HG02642 (cell line): Measurements from ENCODE around the gene UGDH.

ENCODE experiments used
- ATAC-seq: cut with Tn5 transposase; IDR thresholded peaks from one replicate; pipeline ENCODE4 v1.9.1; 2021; ENCODE audit warnings: mild to moderate bottlenecking; ENCODE audit not compliant: unreplicated experiment, poor library complexity

UGDH gene

DNA sequence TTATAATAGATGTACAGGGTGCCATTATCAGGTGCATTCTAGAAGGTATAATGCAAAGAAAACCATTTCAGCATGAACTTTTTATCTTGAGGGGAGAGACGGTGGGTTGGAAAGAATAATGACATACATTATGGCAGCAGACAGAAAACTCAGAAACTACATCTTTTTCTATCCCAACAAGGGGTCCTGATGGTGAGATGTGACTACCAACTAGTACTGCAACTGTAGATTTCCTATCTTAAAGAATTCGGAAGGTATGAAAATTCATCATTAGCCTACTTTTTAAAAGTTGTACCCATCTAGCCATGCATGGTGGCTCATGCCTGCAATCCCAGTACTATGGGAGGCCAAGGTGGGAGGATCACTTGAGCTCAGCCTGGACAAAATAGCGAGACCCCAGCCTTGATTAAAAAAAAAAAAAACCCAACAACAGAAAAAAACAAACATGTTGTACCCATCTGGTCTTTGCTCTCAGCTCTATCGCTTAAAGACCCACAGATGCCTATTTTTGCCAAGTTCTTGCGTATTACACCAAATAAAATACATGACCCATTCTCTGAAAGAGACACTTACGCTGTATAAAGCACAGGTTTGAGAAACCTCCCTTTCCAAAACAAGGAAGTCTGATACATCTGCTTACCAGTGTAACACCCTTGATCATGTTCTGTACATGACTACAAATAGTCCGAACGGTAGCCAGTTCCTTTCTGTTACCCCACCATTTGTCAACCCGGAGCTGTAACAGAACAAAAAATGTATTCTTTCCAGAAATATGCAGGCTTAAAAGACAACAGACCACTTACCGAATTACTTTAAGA, 70.1 kb downstream of the UGDH start:
- ATAC-seq: no peak

DNA sequence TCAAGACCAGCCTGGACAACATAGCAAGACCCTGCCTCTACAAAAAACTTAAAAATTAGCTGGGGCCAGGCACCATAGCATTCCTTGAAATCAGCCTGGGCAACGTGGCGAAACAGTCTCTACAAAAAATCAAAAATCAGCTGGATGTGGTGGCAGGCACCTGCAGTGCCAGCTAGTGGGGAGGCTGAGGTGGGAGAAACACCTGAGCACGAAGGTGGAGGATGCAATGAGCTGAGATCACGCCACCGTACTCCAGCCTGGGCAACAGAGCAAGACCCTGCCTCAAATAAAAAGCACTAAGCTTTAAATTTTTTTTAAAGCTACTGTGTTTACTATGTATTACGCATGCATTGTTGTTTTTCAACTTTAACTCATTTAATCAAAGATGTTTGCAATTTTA, 71.8 kb downstream of the UGDH start:
- no peak for ATAC-seq

DNA sequence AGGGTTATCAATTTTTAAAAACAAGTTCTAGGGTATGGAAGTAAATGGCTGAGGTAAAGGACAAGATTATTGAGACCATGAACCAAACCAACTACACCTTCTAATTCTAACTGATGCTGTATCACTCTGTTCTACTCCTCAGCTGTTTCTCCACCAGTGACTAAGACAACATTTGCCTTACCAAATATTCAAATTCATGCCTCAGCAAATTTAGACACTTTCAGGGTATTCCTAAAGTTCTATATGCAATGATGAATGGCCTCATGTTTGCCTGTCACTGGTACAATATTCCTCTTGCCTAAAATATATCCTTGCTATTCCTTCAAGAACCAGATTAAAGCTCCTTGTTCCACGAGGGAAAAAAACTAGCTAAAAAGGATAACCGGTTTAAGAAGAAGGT, 73.5 kb downstream of the UGDH start:
- no peak for ATAC-seq

DNA sequence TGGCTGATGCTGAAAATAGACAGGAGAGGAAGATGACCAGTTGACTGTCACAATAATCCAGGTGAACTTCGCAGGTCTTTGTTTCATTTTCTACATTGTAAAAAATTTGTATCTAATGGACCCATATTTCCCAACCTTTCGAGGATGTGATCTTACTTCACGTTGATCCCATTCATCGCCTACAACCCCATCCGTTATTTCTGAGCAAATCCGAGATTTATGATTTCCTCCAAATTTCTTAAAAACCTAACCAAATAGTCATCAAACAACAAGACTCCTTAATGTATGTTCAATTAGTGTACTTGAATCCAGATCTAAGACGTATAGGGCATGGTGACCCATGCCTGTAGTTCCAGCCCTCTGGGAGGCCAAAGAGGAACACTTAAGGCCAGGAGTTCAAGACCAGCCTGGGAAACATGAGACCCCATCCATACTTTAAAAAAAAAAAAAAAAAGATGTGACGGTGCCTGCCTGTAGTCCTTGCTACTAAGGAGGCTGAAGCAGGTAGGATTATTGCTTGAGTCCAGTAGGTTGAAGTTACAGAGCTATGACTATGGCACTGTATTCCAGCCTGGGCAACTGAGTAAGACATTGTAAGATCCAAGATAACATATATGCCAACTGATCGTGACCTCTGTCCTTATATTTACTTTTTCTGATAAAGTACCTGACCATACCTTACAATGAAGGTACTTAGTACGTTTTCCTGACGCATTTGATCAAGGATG, 74.2 kb downstream of the UGDH start:
- no peak for ATAC-seq

DNA sequence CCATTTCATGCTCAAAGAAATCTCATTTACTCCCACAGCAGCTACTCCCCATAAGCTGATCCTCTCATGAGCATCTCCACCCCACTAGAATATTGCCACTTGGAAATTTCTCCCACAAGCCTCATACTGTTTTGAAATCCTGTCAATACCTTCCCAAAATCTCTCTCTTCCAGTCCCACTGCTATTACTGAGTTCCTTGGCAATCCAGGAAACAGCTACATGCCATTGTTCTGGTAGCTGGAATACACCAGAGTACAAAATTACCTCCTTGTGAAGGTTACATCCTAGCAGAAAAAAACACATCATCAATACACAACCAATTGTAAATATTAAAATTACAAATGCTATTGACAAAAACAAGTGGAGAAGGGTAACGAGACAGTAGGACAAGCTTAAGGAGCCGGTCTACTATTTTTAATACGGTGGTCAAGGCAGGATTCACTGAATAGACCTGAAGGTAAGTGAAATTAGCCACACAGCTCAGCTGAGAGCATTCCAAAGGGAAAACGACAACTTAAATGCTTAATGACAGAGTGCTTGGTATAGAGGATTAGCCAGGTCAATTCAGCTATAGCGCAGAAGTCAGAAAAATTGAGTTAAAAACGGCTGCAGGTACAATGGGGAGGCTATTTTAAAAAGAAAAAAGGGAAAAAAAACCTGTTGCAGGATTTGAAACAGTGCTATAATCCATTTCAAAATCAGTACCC, 74.9 kb downstream of the UGDH start:
- no peak for ATAC-seq

DNA sequence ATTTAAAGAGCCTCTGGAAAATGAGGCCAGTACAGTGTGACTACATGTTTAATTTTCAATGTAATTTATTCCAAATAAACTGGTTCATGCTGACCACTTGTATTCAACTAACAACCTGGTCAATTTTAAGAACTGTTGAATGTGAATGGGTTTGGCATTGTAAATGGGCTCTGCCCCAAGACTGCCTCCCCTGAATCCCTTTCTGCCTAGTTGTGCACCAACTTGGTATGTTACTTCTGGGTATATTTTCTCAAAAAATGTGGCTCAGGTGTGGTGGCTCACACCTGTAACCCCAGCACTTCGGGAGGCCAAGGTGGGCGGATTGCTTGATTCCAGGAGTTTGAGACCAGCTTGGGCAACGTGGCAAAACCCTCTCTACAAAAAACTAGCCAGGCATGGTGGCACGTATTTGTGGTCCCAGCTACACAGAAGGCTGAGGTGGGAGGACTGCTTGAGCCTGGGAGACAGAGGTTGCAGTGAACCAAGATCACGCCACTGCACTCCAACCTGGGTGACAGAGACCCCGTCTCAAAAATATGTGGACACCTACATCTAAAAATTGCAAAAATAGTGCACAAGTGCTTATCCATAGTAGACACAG, 75.7 kb downstream of the UGDH start:
- no peak for ATAC-seq

DNA sequence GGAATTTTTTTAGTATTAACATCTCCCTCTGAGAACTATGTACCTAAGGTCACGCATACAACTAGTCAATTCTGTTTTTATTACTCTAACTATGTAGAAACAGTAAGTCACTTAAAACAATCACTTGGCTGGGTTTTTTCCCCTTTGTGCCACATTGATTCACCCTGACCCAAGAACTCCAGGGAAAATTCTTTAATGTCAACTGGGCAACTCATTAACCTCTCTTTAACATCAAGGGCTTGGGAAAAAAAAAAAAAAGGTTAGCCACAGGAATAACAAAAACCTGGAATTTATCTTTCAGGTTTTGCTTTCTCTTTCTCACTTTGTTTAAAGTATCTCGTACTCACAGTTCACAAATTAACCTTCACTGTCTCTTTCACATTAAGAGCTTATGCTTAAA, 76.6 kb downstream of the UGDH start:
- ATAC-seq: no peak
